Choroid plexus epithelial cell (primary cell): ENCODE results near the gene BDKRB2.

ENCODE experiments used
- DNase-seq: peaks from one replicate; pipeline ENCODE4 v3.0.0-alpha.2; 2010; ENCODE audit warnings: low read depth
- H3K4me3 ChIP-seq: 2 replicates; pipeline ENCODE4 v1.5.1; 2011; ENCODE audit warnings: low read depth, mild to moderate bottlenecking, control low read depth, low read length, moderate library complexity
- TF ChIP-seq, protein P1 (sequence below): conservative IDR thresholded peaks from 2 replicates; pipeline ENCODE4 v1.5.1; 2011; ENCODE audit warnings: low read depth, mild to moderate bottlenecking, control low read depth, inconsistent platforms, low read length, moderate library complexity

BDKRB2 gene

GRCh38 chr14:96252323-96252998, 47.8 kb downstream of the BDKRB2 start:
- DNase-seq = no peak
- H3K4me3 ChIP-seq = no peak overlapping the region
- TF ChIP-seq, protein P1, sequence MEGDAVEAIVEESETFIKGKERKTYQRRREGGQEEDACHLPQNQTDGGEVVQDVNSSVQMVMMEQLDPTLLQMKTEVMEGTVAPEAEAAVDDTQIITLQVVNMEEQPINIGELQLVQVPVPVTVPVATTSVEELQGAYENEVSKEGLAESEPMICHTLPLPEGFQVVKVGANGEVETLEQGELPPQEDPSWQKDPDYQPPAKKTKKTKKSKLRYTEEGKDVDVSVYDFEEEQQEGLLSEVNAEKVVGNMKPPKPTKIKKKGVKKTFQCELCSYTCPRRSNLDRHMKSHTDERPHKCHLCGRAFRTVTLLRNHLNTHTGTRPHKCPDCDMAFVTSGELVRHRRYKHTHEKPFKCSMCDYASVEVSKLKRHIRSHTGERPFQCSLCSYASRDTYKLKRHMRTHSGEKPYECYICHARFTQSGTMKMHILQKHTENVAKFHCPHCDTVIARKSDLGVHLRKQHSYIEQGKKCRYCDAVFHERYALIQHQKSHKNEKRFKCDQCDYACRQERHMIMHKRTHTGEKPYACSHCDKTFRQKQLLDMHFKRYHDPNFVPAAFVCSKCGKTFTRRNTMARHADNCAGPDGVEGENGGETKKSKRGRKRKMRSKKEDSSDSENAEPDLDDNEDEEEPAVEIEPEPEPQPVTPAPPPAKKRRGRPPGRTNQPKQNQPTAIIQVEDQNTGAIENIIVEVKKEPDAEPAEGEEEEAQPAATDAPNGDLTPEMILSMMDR = no peak

- peak; percentile 98 for DNase-seq
- H3K4me3 ChIP-seq = no peak overlapping the region
- TF ChIP-seq, protein P1 = no peak
Observed at GRCh38 chr14:96252999-96253539, 48.4 kb downstream of the BDKRB2 start.

DNA sequence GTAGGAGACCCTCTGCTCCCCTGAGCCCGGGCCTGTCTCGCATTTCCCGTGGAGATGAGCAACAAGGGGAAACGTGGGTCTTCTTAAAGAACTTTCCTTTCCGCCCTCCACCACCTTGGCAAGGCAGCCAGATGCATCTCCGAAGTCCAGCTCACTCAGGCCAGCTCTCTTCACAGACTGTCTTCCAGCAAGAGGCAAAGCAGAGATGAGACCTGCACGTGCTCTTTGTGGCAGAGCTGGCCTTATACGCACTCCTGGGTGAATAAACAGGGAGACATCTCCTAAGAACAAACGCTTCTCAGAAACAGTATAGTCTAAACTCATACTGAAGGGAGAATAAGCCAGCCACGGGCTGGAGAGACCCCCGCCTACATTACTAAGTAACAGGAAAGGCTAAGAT, 50.0 kb downstream of the BDKRB2 start:
- no peak overlapping the region for H3K4me3 ChIP-seq
- DNase-seq = no peak
- TF ChIP-seq, protein P1 = no peak

DNA sequence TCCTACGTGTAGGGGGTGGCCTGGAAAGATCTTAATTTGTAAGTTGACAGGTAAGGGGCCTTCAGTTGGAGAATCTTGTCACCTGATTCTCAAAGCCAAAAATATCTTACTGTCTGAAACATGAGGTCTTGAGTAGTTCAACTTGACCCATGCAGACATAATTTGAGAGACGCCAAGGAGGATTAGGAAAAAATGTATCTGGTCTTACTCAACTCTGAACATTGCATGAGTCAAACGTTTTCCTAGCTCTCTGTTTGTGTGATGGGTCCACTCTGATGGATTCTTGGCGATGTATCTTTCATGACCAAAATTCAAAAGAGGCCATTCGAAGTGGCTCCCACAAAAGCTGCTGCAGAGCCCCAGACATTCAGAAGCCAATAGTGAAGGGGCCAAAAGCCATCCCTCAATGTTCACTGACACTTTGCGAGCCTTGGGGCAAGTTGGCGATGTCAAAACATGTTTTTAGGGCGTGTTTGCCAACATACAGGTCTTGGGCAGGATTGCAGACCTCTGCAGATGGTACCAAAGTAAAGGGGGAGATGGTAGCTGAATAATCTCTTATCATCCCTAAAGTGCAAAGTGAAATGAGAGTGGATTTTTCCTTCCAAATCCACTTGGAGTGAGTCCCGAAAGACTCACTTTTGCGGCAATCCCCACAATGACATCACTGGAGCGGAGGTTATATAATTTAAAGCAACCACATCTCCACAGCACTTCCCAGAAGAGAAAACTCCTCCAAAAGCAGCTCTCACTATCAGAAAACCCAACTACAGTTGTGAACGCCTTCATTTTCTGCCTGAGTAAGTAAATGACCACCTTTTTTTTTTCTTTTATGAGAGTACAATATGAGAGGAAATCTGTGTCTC, 51.1 kb downstream of the BDKRB2 start, which contains the start of gene BDKRB1:
Gene BDKRB1, plus strand, starts transcription at position 710 of the 866 bp plus-strand sequence. CDS start 7,473 bp downstream, outside the sequence.
- H3K4me3 ChIP-seq = no peak within 1 kb of the TSS
- TF ChIP-seq, protein P1 = no peak
- DNase-seq = peak; percentile 91

DNA sequence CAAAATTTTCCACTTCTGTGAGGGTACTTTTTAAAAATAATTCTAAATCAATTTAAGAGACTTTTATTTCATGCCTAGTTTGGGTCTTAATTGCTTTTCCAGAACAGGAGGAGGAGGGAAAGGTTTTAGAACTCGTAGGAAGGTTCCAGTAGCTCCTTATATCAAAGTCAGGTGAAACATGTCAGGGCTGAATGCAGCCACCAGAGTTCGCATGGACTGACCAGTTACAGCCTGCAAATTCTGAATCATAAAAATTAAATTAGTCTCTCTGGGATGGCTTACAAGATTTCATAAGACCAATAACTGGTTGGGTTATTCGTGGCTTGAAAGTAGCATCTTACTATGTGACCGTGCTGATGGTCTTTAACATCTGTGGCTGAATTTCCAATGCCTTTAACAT, 51.8 kb downstream of the BDKRB2 start:
- TF ChIP-seq, protein P1 = no peak
- no peak for DNase-seq
- H3K4me3 ChIP-seq = no peak overlapping the region

DNA sequence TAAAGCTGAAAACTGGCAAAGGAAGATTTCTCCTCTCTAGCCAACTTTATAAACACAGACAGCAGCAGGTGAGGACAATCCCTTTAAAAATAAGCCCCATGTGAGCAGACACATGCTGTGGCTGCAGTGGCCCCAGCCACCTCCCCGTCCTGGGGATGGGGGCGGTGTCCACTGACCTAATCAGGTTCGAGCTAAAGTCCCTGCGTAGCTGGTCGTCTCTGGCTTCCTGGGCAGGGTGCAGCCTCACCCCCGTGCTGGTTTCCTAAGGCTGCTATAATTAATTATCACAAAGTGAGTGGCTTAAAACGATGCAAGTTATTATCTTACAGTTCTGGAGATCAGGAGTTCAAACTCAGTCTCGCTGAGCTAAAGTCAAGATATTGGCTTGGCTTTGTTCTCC, 52.4 kb downstream of the BDKRB2 start:
- TF ChIP-seq, protein P1 = no peak
- H3K4me3 ChIP-seq = no peak overlapping the region
- DNase-seq = no peak
